ENCODE data around the gene KIF7.

GRCh38 chr15:89578146-89578545, 77.1 kb downstream of the KIF7 start:
- TF ChIP-seq POLR2A (IDR thresholded peaks at IDR 0.05; ENCODE audit: low read depth, low read length) (no peak), SPI1 (IDR thresholded peaks at IDR 0.05; ENCODE audit: low read depth, low read length) (no peak)

All from GM12891 (cell line).